Activated CD8-positive, alpha-beta memory T cell treated with anti-CD3 and anti-CD28 coated beads, Interleukin-2, amount 50 U/mL, for 48 hours (primary cell): ENCODE results near the gene PTPRE.

Experiments used
- DNase-seq: peaks from one replicate; pipeline ENCODE4 v3.0.0-alpha.2; 2020

PTPRE gene

GRCh38 chr10:128049226-128050120 is 142.6 kb downstream of the PTPRE start:
- DNase-seq: no peak

GRCh38 chr10:128050121-128050516 is 143.2 kb downstream of the PTPRE start:
- DNase-seq: no peak

GRCh38 chr10:128050936-128051335 is 144.0 kb downstream of the PTPRE start:
- no peak for DNase-seq

- no peak for DNase-seq
Observed at GRCh38 chr10:128051548-128051947, 144.6 kb downstream of the PTPRE start.

GRCh38 chr10:128052696-128053095 is 145.8 kb downstream of the PTPRE start:
- no peak for DNase-seq

GRCh38 chr10:128053356-128053755 is 146.5 kb downstream of the PTPRE start:
- no peak for DNase-seq

GRCh38 chr10:128054163-128054970 is 147.5 kb downstream of the PTPRE start:
- no peak for DNase-seq

- no peak for DNase-seq
Observed at GRCh38 chr10:128055061-128055868, 148.4 kb downstream of the PTPRE start.

- DNase-seq: no peak
Observed at GRCh38 chr10:128056303-128057050, 149.6 kb downstream of the PTPRE start.

GRCh38 chr10:128058106-128058749 is 151.3 kb downstream of the PTPRE start:
- DNase-seq: no peak

GRCh38 chr10:128058750-128059134 is 151.8 kb downstream of the PTPRE start:
- DNase-seq: no peak

- DNase-seq: no peak
Observed at GRCh38 chr10:128059266-128059981, 152.5 kb downstream of the PTPRE start.

- no peak for DNase-seq
Observed at GRCh38 chr10:128059982-128060293, 153.0 kb downstream of the PTPRE start.

GRCh38 chr10:128060341-128061250 is 153.7 kb downstream of the PTPRE start:
- DNase-seq: no peak

GRCh38 chr10:128061306-128062300 is 154.7 kb downstream of the PTPRE start:
- DNase-seq: no peak

GRCh38 chr10:128062331-128062880 is 155.5 kb downstream of the PTPRE start:
- no peak for DNase-seq

GRCh38 chr10:128062881-128063563 is 156.1 kb downstream of the PTPRE start:
- no peak for DNase-seq

- DNase-seq: no peak
Observed at GRCh38 chr10:128063736-128064107, 156.8 kb downstream of the PTPRE start.
